ENCODE data around the gene MAZ.

- TF ChIP-seq POLR2A (IDR thresholded peaks at IDR 0.05) (no peak), CTCF (IDR thresholded peaks at IDR 0.05) (no peak)
Measured at GRCh38 chr16:29779474-29779873, 26.9 kb upstream of the MAZ start.

Data from right lobe of liver (tissue), 4 donors.